GM21390 (cell line): Measurements from ENCODE around the gene RNF150.
"Not testable (repeated sequence)": the region's sequence is repeated elsewhere in the genome, so short reads cannot be mapped to it uniquely, and the experiment has no call there.

Experiments
- ATAC-seq: cut with Tn5 transposase; IDR thresholded peaks from one replicate; pipeline ENCODE4 v1.9.1; 2021; ENCODE audit not compliant: unreplicated experiment

RNF150 gene

GRCh38 chr4:140834839-140835495, 298.3 kb downstream of the RNF150 start:
- ATAC-seq: no peak

GRCh38 chr4:140833280-140833679, 300.0 kb downstream of the RNF150 start:
- no peak for ATAC-seq

GRCh38 chr4:140829825-140830224, 303.4 kb downstream of the RNF150 start:
- ATAC-seq: peak; percentile 94

- ATAC-seq: peak; percentile 57
Observed at GRCh38 chr4:140826701-140827027, 306.6 kb downstream of the RNF150 start.

- ATAC-seq: not testable (repeated sequence)
Observed at GRCh38 chr4:140820520-140820919, 312.7 kb downstream of the RNF150 start.

- no peak for ATAC-seq
Observed at GRCh38 chr4:140819610-140820009, 313.7 kb downstream of the RNF150 start.

- no peak for ATAC-seq
Observed at GRCh38 chr4:140818433-140818832, 314.8 kb downstream of the RNF150 start.

GRCh38 chr4:140816806-140817510, 316.3 kb downstream of the RNF150 start:
- ATAC-seq: no peak

- no peak for ATAC-seq
Observed at GRCh38 chr4:140813804-140814203, 319.5 kb downstream of the RNF150 start.

- ATAC-seq: no peak
Observed at GRCh38 chr4:140812916-140813315, 320.4 kb downstream of the RNF150 start.

- ATAC-seq: no peak
Observed at GRCh38 chr4:140811429-140811828, 321.8 kb downstream of the RNF150 start.

GRCh38 chr4:140810591-140811169, 322.6 kb downstream of the RNF150 start:
- ATAC-seq: not testable (repeated sequence)
